Measurements from ENCODE around the gene TOPBP1.

DNA sequence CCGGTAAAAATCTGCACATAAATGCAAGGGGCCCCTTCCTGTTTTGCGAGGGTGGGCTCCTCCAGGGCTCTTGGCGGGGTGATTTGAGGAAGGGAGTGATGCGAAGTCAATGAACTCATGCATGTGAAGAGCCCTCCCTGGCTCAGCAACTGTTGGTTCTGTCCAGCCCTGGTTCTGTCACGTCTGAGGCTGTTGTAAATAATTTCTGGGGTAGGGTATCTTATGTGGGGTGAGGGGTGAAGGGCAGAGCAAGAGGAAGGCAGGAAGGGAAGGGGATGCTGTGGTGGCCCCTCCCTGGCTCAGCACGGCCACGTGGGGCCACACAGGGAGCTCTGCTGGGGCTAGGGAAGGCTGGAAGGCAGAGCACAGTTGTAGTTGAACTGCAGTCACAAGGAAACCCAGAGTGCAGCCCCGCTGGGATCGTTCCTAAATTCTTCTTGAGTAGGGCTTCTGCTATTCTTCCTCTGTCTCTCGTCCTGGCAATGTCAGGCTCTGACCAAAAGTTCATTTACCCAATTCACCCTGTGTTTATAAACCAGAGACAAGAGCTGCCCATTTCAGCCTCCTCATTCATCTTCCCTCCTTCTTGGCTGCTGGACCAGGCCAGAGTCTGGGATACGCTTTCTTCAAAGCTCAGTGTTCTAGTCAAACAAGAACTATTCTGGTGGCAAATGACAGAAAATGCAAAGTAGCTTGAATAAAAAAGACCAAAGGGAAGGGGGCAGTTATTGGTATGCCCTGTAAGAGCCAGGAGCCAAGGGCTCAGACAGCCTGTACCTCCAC lies 14.8 kb upstream of the TOPBP1 start:
- TF ChIP-seq, protein P1, sequence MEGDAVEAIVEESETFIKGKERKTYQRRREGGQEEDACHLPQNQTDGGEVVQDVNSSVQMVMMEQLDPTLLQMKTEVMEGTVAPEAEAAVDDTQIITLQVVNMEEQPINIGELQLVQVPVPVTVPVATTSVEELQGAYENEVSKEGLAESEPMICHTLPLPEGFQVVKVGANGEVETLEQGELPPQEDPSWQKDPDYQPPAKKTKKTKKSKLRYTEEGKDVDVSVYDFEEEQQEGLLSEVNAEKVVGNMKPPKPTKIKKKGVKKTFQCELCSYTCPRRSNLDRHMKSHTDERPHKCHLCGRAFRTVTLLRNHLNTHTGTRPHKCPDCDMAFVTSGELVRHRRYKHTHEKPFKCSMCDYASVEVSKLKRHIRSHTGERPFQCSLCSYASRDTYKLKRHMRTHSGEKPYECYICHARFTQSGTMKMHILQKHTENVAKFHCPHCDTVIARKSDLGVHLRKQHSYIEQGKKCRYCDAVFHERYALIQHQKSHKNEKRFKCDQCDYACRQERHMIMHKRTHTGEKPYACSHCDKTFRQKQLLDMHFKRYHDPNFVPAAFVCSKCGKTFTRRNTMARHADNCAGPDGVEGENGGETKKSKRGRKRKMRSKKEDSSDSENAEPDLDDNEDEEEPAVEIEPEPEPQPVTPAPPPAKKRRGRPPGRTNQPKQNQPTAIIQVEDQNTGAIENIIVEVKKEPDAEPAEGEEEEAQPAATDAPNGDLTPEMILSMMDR (IDR thresholded peaks at IDR 0.05): no peak
- TF ChIP-seq POLR2A (IDR thresholded peaks at IDR 0.05): no peak
